ENCODE data around the gene DUS1L. TPM values are rescaled to one million over a fixed set of nuclear protein-coding genes. Genes with fewer than 3 reads are reported as not detected.

DUS1L gene
- total RNA-seq, 1 experiment from 2014 or later, result 176 TPM

DNA sequence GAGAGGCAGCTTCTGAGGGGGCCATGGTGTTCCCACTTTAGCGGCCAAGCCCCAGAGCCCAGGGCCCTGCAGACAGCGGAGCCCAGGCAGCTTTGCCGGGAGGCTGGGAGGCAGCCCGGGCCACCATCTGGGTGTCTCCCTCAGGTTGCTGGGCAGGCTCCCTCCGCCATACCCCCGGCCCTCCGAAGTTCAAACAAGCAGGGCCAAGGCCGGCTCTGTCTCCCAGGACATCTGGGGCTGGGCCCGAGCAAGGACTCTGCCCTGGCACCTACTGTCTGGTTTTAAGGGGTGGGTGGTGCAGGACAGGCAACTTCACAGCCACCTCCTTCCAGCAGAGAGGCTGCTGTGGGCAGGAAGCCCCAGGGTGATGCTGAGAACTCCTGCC, 2.6 kb downstream of the DUS1L start (continued):
- TF ChIP-seq, protein P1, sequence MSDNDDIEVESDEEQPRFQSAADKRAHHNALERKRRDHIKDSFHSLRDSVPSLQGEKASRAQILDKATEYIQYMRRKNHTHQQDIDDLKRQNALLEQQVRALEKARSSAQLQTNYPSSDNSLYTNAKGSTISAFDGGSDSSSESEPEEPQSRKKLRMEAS (IDR thresholded peaks at IDR 0.05), result no peak
- no peak for TF ChIP-seq FOSL1 (IDR thresholded peaks at IDR 0.05; ENCODE audit: low read depth)
- no peak for TF ChIP-seq ELF1 (IDR thresholded peaks at IDR 0.05; ENCODE audit: borderline replicate concordance, low read depth)
- no peak for TF ChIP-seq JUND (IDR thresholded peaks at IDR 0.05)

DNA sequence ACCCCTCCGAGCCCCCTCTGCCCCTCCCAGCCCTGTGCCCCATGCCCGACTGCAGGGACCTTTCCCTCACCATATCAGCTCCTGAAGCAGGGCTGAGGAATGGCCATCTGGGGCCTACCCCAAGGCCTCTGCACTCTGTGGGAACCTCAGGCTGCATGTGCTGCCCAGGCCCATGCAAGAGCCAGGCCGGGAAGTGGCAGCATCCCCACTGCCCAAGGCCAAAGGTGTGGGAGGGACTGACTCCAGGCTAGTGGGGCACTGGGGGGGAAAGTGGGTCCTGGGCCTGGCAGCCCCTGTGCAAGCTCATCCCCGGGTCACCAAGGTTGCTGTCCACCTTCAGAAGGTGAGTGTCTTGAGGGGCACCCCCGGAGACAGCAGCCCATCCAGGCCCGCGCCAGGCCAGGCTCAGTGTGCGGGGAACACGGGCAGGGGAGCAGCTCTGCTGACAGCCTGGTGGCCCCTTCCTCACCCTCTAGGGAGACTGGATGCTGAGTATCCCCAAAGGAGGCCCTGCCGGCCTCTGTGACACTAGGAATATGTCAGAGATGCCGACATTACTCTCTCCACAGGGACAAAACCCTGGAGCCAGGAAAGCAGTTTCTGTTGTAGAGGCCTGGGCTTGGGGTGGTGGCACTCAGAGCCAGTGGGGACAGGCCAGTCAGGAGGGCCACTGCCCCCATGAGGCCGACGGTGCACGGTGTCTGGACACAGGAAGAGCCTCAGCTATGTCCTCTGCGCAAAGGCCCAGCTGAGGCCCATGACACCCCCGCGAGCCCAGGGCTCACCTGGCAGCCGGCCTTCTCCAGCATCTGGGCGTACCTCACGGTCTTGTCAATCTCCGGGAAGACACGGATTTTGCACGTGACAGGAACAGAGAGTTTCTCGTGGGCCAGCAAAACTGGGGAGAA, 3.3 kb downstream of the DUS1L start:
- Histone ChIP-seq H3K27ac (ENCODE audit: low read depth, low read length) (peak overlapping the region; percentile 19; the same call in 1 of the 2 replicates), H3K9me2 (ENCODE audit: insufficient read depth) (no peaks in the 10 kb centered on the region), H4K20me1 (ENCODE audit: insufficient read depth) (no peaks in the 10 kb centered on the region; the same call in 1 of the 2 replicates), H3K79me2 (ENCODE audit: insufficient read depth, low read length) (peaks cover 35% of the 10 kb centered on the region), H3K9ac (ENCODE audit: low read length) (no peak overlapping the region), H3K4me1 (ENCODE audit: control insufficient read depth in 1 of 2, insufficient read depth in 2 of 2, low read length in 2 of 2) (peaks cover 11 to 22% of the 10 kb centered on the region in 2 experiments; a peak in 3 of 4 replicates), H3K9me3 (ENCODE audit: control insufficient read depth in 1 of 2, insufficient read depth in 1 of 2, low read depth in 1 of 2, low read length in 2 of 2) (no peaks in the 10 kb centered on the region), H3K4me3 (replicated peaks in 1 of 2; ENCODE audit: low read depth in 1 of 2, low read length in 2 of 2) (no peak overlapping the region), H3K4me2 (ENCODE audit: low read length) (no peak overlapping the region), H3K27me3 (ENCODE audit: insufficient read depth, low read length) (no peaks in the 10 kb centered on the region), H2AFZ (ENCODE audit: low read depth, low read length, poor library complexity, severe bottlenecking) (no peak overlapping the region), H3K36me3 (ENCODE audit: control insufficient read depth in 1 of 2, insufficient read depth in 2 of 2, low read length in 2 of 2) (peaks cover 18 to 65% of the 10 kb centered on the region in 2 experiments)
- no peak for TF ChIP-seq FOSL1 (IDR thresholded peaks at IDR 0.05; ENCODE audit: low read depth)
- TF ChIP-seq JUND (IDR thresholded peaks at IDR 0.05), result no peak
- TF ChIP-seq, protein P2, sequence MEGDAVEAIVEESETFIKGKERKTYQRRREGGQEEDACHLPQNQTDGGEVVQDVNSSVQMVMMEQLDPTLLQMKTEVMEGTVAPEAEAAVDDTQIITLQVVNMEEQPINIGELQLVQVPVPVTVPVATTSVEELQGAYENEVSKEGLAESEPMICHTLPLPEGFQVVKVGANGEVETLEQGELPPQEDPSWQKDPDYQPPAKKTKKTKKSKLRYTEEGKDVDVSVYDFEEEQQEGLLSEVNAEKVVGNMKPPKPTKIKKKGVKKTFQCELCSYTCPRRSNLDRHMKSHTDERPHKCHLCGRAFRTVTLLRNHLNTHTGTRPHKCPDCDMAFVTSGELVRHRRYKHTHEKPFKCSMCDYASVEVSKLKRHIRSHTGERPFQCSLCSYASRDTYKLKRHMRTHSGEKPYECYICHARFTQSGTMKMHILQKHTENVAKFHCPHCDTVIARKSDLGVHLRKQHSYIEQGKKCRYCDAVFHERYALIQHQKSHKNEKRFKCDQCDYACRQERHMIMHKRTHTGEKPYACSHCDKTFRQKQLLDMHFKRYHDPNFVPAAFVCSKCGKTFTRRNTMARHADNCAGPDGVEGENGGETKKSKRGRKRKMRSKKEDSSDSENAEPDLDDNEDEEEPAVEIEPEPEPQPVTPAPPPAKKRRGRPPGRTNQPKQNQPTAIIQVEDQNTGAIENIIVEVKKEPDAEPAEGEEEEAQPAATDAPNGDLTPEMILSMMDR (IDR thresholded peaks at IDR 0.05 in 2 of 3, conservative IDR thresholded peaks at IDR 0.05 in 1 of 3; ENCODE audit: borderline replicate concordance in 1 of 3, insufficient read depth in 1 of 3, low read depth in 2 of 3, low read length in 2 of 3), result peak in 2 of 3 experiments; percentile 16 to 20; a peak in 1 of 6 replicates
- TF ChIP-seq SP1 (IDR thresholded peaks at IDR 0.05; ENCODE audit: low read depth), result no peak
- DNase-seq (ENCODE audit: low read depth, low spot score) (no peak), ATAC-seq (no peak)
- BruUV-seq (replicated peaks), result no TSS peak
- ChIA-PET CTCF (no interaction called here), POLR2A (no interaction called here), RAD21 (ENCODE audit: low non-redundant PET in 1 of 2, low total read pairs in 2 of 2, uncharacterized antibody in 2 of 2, unreplicated experiment in 2 of 2) (no interaction called here)
- intact Hi-C loops (cut with micrococcal nuclease), result no loop called here
